GM12873 (cell line): ENCODE results near the gene FUZ.

Experiments
- TF ChIP-seq, protein P1 (sequence below): IDR thresholded peaks from 2 replicates; pipeline ENCODE4 v1.5.1; 2012; ENCODE audit warnings: low read depth, mild to moderate bottlenecking, moderate library complexity, low read length, control low read depth; ENCODE audit not compliant: insufficient read depth; ENCODE audit errors: missing control alignments

FUZ gene, protein sequence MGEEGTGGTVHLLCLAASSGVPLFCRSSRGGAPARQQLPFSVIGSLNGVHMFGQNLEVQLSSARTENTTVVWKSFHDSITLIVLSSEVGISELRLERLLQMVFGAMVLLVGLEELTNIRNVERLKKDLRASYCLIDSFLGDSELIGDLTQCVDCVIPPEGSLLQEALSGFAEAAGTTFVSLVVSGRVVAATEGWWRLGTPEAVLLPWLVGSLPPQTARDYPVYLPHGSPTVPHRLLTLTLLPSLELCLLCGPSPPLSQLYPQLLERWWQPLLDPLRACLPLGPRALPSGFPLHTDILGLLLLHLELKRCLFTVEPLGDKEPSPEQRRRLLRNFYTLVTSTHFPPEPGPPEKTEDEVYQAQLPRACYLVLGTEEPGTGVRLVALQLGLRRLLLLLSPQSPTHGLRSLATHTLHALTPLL

DNA sequence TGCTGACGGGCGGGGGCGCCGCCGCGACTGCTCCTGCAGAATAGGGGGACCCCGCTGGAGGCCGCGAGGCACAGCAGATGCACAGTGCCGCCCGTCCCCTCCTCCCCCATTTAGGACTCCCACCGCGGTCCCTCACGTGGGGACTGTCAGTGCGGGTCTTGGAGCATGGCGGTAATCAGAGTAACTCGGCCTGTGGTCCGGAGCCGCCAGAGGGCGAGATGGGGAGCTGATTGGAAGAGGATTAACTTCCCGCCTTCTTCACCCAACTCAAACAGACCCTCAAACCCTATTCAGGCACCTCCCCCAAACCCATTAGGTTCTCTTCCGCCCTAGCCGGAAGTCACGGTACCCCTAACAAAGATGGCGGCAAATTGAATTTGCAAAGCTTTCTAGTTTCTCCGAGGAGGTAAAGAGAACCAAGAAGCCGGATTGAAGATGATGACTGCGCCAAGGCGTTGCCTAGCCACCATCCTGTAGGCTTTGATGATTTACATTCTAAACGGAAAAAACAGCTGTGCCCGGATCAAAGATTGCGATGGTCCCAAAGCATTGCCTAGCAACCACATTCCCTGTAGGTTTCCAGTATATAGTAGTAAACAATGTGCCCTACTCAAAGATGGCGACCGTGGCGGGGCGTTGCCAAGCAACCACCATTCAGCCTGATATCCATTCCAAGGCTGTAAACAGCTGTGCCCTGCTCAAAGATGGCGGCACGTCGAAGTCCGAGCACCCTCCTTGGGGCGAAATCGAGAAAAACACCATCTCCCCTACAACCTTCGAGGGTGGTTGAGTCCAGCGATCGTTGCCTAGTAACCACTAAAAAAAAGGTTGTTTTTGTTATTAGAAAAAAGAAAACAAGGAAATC, at the start of gene FUZ:
TSS of gene FUZ (minus strand) at position 296 of the 865 bp plus-strand sequence. CDS start at position 110, 186 bp downstream.
- TF ChIP-seq, protein P1, sequence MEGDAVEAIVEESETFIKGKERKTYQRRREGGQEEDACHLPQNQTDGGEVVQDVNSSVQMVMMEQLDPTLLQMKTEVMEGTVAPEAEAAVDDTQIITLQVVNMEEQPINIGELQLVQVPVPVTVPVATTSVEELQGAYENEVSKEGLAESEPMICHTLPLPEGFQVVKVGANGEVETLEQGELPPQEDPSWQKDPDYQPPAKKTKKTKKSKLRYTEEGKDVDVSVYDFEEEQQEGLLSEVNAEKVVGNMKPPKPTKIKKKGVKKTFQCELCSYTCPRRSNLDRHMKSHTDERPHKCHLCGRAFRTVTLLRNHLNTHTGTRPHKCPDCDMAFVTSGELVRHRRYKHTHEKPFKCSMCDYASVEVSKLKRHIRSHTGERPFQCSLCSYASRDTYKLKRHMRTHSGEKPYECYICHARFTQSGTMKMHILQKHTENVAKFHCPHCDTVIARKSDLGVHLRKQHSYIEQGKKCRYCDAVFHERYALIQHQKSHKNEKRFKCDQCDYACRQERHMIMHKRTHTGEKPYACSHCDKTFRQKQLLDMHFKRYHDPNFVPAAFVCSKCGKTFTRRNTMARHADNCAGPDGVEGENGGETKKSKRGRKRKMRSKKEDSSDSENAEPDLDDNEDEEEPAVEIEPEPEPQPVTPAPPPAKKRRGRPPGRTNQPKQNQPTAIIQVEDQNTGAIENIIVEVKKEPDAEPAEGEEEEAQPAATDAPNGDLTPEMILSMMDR = peak; percentile 18

DNA sequence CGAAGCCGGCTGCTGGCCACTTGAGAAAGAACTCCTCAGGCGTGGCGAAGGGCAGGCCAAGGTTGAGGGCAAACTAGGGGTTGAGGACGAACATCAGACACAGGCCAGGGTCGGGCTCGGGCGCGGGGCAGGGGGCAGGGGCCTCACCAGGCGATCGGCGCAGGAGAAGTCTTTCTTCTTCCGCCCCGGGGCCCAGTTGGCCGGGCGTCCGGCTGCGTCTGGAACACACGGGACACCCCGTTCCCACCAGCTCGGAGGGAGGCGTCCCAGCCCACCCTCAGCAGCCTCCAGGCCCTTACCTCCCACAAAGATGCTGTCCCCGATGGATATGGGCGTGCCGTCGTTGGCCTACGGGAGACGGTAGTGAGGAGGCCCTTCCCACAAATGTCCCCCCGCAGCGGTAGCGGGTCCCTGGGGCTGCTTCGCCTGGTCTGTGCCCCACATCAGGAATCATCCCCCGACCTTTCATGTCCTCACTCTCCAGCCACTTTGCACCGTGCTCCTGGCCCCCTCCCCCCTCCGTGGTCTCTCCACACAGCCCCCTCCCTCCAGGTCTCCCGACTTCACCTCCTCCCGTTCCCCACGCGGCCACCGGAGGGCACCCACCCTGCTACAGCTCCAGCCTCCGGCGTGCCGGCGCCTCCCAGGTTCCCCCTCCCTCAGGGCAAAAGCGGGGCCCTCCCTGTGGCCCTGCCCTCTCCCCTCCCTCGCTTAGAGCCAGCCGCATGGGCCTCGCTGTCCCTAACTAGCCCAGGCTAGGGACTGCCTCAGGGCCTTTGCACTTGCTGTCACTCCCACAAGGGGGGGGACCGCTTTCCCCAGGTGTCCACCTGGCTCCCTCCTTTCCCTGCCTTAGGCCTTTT, 49.5 kb upstream of the FUZ start:
- TF ChIP-seq, protein P1 = peak; percentile 43

DNA sequence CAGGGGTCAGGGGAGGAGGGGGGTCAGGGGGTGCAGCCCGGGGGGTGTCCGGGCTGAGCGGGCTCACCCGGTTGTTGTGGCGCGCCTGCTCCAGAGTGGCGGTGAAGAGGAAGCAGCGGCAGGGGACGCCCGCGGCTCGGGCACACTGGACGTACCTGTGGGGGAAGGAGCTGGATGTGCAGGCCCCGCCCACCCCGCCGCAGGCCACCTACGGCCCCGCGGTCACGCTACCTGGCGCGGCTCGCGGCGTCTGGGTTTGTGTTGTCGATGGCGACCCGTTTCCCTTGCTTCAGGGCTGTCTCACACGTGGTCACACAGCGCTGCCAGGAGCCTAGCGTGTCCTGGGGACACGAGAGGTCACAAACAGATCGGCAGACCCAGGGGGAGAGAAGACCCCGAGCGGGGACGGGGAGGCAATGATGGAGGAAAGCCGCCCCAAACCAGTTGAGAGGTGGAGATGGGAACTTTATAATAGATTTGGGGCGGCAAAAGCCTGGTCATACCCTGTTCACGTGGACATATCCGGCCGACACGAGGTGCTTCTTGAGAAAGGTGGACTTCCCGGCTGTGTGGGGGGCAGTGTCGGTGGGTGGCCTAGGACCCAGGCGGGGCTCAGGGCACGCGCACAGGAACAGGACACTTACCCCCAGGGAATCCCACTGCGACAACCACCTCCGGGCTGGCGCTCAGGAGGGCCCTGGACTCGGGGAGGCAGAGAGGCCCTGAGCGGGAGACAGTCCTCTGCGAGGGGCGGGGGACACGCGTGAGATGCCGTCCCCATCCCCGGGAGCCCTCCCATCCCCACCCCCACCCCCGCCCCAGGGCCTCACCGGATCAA, 48.7 kb upstream of the FUZ start:
- TF ChIP-seq, protein P1 = no peak

DNA sequence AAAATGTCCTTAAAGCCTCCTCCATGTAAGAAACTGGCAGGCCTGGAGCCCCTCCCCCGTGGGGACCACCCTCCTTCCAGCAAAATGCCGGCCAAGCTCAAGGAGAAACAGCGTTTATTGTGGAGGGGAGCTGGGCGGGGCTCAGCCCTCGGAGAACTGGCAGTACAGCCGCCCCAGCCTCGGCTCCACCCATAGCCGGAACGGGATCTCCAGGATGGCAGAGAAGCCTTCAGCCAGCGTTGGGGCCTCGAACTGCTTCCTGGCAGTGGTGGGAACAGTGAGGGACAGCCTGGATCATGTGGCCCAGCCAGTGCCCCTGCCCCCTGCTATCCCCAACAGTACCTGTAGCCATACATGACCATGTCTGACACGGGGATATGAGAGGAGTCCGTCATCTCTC, 48.0 kb upstream of the FUZ start:
- TF ChIP-seq, protein P1 = no peak

DNA sequence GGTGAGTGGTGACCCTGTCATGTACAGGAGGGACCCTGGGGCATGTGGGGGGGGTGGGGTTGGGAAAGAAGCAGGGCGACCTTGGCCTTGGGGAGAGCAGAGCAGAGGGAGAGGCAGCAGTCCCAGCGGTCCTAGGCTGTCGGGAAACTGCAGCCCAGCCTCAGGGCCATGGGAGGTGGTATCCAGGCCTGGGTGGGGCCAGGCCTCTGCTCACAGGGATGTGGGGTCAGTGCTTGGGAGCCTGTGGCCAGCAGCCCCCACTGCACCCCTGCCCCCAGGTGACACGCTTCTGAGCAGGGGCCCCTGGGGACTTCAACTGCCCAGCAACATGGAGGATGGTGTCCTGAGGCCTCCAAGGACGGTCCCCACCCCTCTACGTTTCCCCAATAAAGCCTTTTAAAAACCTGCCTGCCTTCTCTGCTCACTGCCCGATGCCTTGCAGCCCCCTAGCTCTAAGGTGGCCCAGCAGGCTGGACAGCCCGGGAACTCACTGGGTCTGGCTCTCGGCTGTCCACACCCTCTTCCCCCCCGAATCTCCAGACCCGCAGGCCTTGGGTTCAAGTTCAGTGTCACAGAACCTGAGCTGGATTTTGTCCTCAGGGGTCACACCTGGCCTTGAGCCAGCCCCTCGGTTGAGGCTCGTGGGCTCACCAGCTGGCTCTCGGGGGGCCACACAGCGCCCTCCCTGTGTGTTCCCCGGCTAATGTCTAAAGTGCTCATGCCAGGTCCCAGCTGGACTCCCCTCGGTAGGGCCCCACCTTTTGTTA, 47.4 kb upstream of the FUZ start:
- TF ChIP-seq, protein P1 = no peak

DNA sequence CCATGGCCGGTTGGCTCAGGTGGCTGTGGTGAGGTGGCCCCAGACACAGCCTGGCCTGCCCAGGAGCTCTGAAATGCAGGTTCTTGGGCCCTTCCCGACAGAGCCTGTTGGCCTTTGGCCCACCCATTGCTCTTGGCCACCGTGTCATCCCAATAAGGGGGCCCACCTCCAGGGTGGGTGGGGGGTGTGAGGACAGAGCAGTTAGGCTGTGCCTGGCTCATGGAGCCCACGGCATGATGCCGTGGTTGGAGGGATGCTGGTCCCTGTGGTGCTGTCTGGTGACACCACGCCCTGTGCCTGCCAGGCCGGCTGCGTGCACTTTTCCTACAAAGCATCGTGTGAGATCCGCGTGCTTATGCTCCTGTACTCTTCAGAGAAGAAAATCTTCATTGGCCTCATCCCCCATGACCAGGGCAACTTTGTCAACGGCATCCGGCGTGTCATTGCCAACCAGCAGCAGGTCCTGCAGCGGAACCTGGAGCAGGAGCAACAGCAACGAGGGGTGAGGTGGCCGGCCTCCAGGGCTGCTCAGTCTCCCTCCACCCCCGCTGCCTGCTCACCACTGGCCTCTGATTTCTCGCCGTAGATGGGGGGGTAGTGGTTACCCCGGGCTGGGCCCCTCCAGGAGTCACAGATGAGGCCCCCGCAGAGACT, 46.7 kb upstream of the FUZ start:
- TF ChIP-seq, protein P1 = no peak
